Brain pericyte (primary cell): ENCODE data around the gene PCNT.

Experiments
- DNase-seq: peaks from one replicate; pipeline ENCODE4 v3.0.0-alpha.2; 2012; ENCODE audit warnings: low read depth, low spot score

Gene PCNT

GRCh38 chr21:46482846-46483231, 158.9 kb downstream of the PCNT start:
- DNase-seq, result no peak

- no peak for DNase-seq
Measured at GRCh38 chr21:46483300-46484295, 159.6 kb downstream of the PCNT start.

GRCh38 chr21:46486481-46487126, 162.6 kb downstream of the PCNT start:
- DNase-seq, result no peak

GRCh38 chr21:46489162-46489663, 165.3 kb downstream of the PCNT start:
- DNase-seq, result no peak

GRCh38 chr21:46489800-46490199, 165.8 kb downstream of the PCNT start:
- DNase-seq, result no peak

- DNase-seq, result no peak
Measured at GRCh38 chr21:46491553-46491952, 167.6 kb downstream of the PCNT start.

GRCh38 chr21:46492851-46493250, 168.9 kb downstream of the PCNT start:
- no peak for DNase-seq

GRCh38 chr21:46493828-46494227, 169.9 kb downstream of the PCNT start:
- no peak for DNase-seq
